HCT116 (cell line): Measurements from ENCODE around the gene GRIK5. TPM values are rescaled to one million over a fixed set of nuclear protein-coding genes. Genes with fewer than 3 reads are reported as not detected.

Experiments
- ATAC-seq: fragments of 200-7000 bp; cut with Tn5 transposase; 2 replicates; pipeline ENCODE4 v1.9.1; 2020; ENCODE audit warnings: mild to moderate bottlenecking, moderate library complexity
- BruUV-seq: library from RNA; stranded (reverse); fragments of 400-500 nt; replicated peaks from 2 replicates; lab custom pipeline; 2021; lab: Mats Ljungman, UMichigan
- CTCF ChIA-PET: fragments of 300-600 bp; sonication (Branson Sonifier 250); formaldehyde crosslinking; loops from one replicate; lab custom pipeline; 2021; ENCODE audit warnings: antibody characterized with exemption; lab: Charles Lee
- POLR2A ChIA-PET: fragments of 300-600, 350-600 bp; sonication (Branson Sonifier 250); formaldehyde crosslinking; loops from one replicate; lab custom pipeline; 2021; ENCODE audit warnings: antibody characterized with exemption; lab: Charles Lee
- RAD21 ChIA-PET, 2 experiments: fragments of 300-600 bp; sonication (Branson Sonifier 250); formaldehyde crosslinking; loops; one replicate each; lab custom pipeline; 2023; ENCODE audit warnings: low total read pairs in 2 of 2; ENCODE audit not compliant: uncharacterized antibody in 2 of 2, unreplicated experiment in 2 of 2, low non-redundant PET in 1 of 2; lab: Charles Lee
- DNase-seq: peaks from one replicate; pipeline ENCODE4 v3.0.0-alpha.2; 2010; ENCODE audit warnings: low read depth, low spot score
- H2AFZ ChIP-seq: fragments of 200-600 bp; shearing (Covaris generic), sonication (generic); 2 replicates; pipeline ENCODE4 v1.6.1; 2017; ENCODE audit warnings: low read depth, mixed run types, mixed read lengths, antibody characterized with exemption, low read length; ENCODE audit not compliant: poor library complexity, severe bottlenecking
- H3K27ac ChIP-seq: 2 replicates; pipeline ENCODE4 v1.5.1; 2012; ENCODE audit warnings: low read depth, low read length
- H3K27me3 ChIP-seq: fragments of 200-600 bp; sonication (generic); 2 replicates; pipeline ENCODE4 v1.6.1; 2016; ENCODE audit warnings: mixed run types, low read length, mixed read lengths; ENCODE audit not compliant: insufficient read depth
- H3K36me3 ChIP-seq, 2 experiments: fragments of 200-500 bp in 1 of 2; fragments of 200-600 bp in 1 of 2; sonication (Bioruptor generic) in 1 of 2; sonication (generic) in 1 of 2; 2 replicates each; pipeline versions ENCODE4 v1.5.1 to v1.6.1; 2014 to 2016; ENCODE audit warnings: low read length in 2 of 2, inconsistent platforms in 1 of 2, mixed read lengths in 1 of 2, mixed run types in 1 of 2; ENCODE audit not compliant: insufficient read depth in 2 of 2, control insufficient read depth in 1 of 2
- H3K4me1 ChIP-seq, 2 experiments: fragments of 200-600 bp in 1 of 2; sonication (generic) in 1 of 2; 2 replicates each; pipeline versions ENCODE4 v1.5.1 to v1.6.1; 2012 to 2017; ENCODE audit warnings: low read length in 2 of 2, inconsistent platforms in 1 of 2, mild to moderate bottlenecking in 1 of 2, mixed read lengths in 1 of 2, mixed run types in 1 of 2, moderate library complexity in 1 of 2; ENCODE audit not compliant: insufficient read depth in 2 of 2, control insufficient read depth in 1 of 2
- H3K4me2 ChIP-seq: fragments of 200-600 bp; sonication (generic); 2 replicates; pipeline ENCODE4 v1.6.1; 2017; ENCODE audit warnings: mixed run types, low read length, mixed read lengths
- H3K4me3 ChIP-seq, 2 experiments: fragments of 200-600 bp in 1 of 2; sonication (generic) in 1 of 2; replicated peaks in 1 of 2; 2 replicates each; pipeline ENCODE4 v1.5.1; 2011 to 2016; ENCODE audit warnings: low read length in 2 of 2, control low read depth in 1 of 2, low read depth in 1 of 2, mild to moderate bottlenecking in 1 of 2, mixed read lengths in 1 of 2, mixed run types in 1 of 2
- H3K79me2 ChIP-seq: fragments of 200-600 bp; sonication (generic); 2 replicates; pipeline ENCODE4 v1.6.1; 2017; ENCODE audit warnings: mild to moderate bottlenecking, mixed run types, low read length, moderate library complexity, mixed read lengths; ENCODE audit not compliant: insufficient read depth
- H3K9ac ChIP-seq: fragments of 200-600 bp; sonication (generic); 2 replicates; pipeline ENCODE4 v1.6.1; 2016; ENCODE audit warnings: low read length, mixed read lengths
- H3K9me2 ChIP-seq: fragments of 200-600 bp; sonication (generic), shearing (Covaris generic); 2 replicates; pipeline ENCODE4 v1.6.1; 2017; ENCODE audit warnings: mixed run types, mild to moderate bottlenecking, moderate library complexity; ENCODE audit not compliant: insufficient read depth
- H3K9me3 ChIP-seq, 2 experiments: fragments of 200-500 bp in 1 of 2; fragments of 200-600 bp in 1 of 2; sonication (Bioruptor generic) in 1 of 2; sonication (generic) in 1 of 2; 2 replicates each; pipeline ENCODE4 v1.6.1; 2014 to 2017; ENCODE audit warnings: low read length in 2 of 2, mixed read lengths in 2 of 2, inconsistent platforms in 1 of 2, low read depth in 1 of 2, mild to moderate bottlenecking in 1 of 2, mixed run types in 1 of 2, moderate library complexity in 1 of 2; ENCODE audit not compliant: control insufficient read depth in 1 of 2, insufficient read depth in 1 of 2
- H4K20me1 ChIP-seq: fragments of 200-600 bp; sonication (generic), shearing (Covaris generic); 2 replicates; pipeline ENCODE4 v1.6.1; 2017; ENCODE audit warnings: mixed run types, mild to moderate bottlenecking, moderate library complexity; ENCODE audit not compliant: insufficient read depth
- CBX3 ChIP-seq: IDR thresholded peaks from 2 replicates; pipeline ENCODE4 v1.6.1; 2012; ENCODE audit warnings: low read depth
- CTCF ChIP-seq, 3 experiments: fragments of 200-600 bp in 1 of 3; sonication (generic) in 1 of 3; IDR thresholded peaks in 2 of 3; conservative IDR thresholded peaks in 1 of 3; 2 replicates each; pipeline ENCODE4 v1.5.1; 2012 to 2017; ENCODE audit warnings: low read depth in 2 of 3, low read length in 2 of 3, antibody characterized with exemption in 1 of 3, borderline replicate concordance in 1 of 3, control low read depth in 1 of 3, mild to moderate bottlenecking in 1 of 3, mixed read lengths in 1 of 3, mixed run types in 1 of 3, moderate library complexity in 1 of 3; ENCODE audit not compliant: insufficient read depth in 1 of 3
- ELF1 ChIP-seq: IDR thresholded peaks from 2 replicates; pipeline ENCODE4 v1.6.1; 2012; ENCODE audit warnings: low read depth, borderline replicate concordance
- EZH2 ChIP-seq: fragments of 200-600 bp; sonication (generic); IDR thresholded peaks from 2 replicates; pipeline ENCODE4 v1.6.1; 2017; ENCODE audit warnings: antibody characterized with exemption, mixed run types
- FOSL1 ChIP-seq: IDR thresholded peaks from 2 replicates; pipeline ENCODE4 v1.6.1; 2012; ENCODE audit warnings: low read depth
- POLR2A ChIP-seq: IDR thresholded peaks from 2 replicates; pipeline ENCODE4 v1.7.0; 2011; ENCODE audit warnings: borderline replicate concordance; ENCODE audit not compliant: insufficient read depth, insufficient read length; ENCODE audit errors: extremely low read depth
- POLR2AphosphoS5 ChIP-seq: IDR thresholded peaks from 2 replicates; pipeline ENCODE4 v1.6.1; 2011; ENCODE audit warnings: mild to moderate bottlenecking, low read depth, low read length, moderate library complexity
- RAD21 ChIP-seq: IDR thresholded peaks from 2 replicates; pipeline ENCODE4 v1.6.1; 2012; ENCODE audit warnings: low read depth, mild to moderate bottlenecking
- REST ChIP-seq: IDR thresholded peaks from 2 replicates; pipeline ENCODE4 v1.6.1; 2012; ENCODE audit warnings: low read depth
- TCF7L2 ChIP-seq: IDR thresholded peaks from 2 replicates; pipeline ENCODE4 v1.7.0; 2011; ENCODE audit warnings: borderline replicate concordance, inconsistent platforms; ENCODE audit not compliant: insufficient read depth, insufficient read length; ENCODE audit errors: extremely low read depth
- ZBTB33 ChIP-seq: IDR thresholded peaks from 2 replicates; pipeline ENCODE4 v1.6.1; 2011; ENCODE audit warnings: mild to moderate bottlenecking, low read length, moderate library complexity; ENCODE audit not compliant: insufficient replicate concordance; ENCODE audit errors: extremely low read depth
- ZFX ChIP-seq: fragments of 450-650 bp; IDR thresholded peaks from 2 replicates; pipeline ENCODE4 v1.6.1; 2017
- ZNF274 ChIP-seq: fragments of 200-500 bp; sonication (Bioruptor generic); IDR thresholded peaks from 2 replicates; pipeline ENCODE4 v1.6.1; 2014; ENCODE audit warnings: mild to moderate bottlenecking, low read depth, low read length, inconsistent platforms
- intact Hi-C: fragments of 100-400 bp; cut with micrococcal nuclease; formaldehyde crosslinking; loops from 2 replicates; pipeline ENCODE4 v1.10.0; 2022
- total RNA-seq: library from RNA; stranded (reverse); gene quantifications from one replicate; pipeline ENCODE4 v1.2.1, GENCODE V29; 2021; ENCODE audit not compliant: unreplicated experiment
- TF ChIP-seq, protein P1 (sequence below): IDR thresholded peaks from 2 replicates; pipeline ENCODE4 v1.6.1; 2012
- TF ChIP-seq, protein P2 (sequence below): IDR thresholded peaks from 2 replicates; pipeline ENCODE4 v1.6.1; 2012

Gene GRIK5
- total RNA-seq, 1 experiment from 2014 or later: 1.7 TPM

DNA sequence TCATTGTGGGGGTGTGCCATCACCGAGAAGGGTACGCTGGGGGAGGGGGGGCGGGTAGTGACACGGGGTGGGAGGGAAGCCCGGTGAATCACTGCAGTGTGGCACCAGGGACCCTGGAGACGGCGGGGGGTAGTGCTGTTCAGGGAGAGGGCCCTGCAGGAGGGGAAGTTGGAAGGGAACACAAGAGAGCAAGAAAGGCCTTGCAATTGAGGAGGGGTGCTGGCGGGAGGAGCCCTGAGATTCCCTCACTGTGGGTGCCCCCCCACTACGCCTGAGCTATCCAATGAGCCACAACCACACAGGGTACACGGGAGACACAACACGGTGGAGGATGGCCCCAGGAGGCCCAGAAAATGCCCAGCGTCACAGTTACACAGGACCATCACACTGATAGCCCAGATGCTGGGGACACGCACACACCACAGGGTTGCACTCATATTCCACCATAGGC, 75.5 kb downstream of the GRIK5 start:
- intact Hi-C loops: loop anchor here (10.0 kb wide), 1 partner anchor 100 kb away; no protein-coding TSS in a partner anchor
- TF ChIP-seq REST (no peak), EZH2 (no peak), ZNF274 (no peak), POLR2A (no peak), ZBTB33 (no peak), TCF7L2 (no peak), ELF1 (no peak), RAD21 (no peak), ZFX (no peak), CTCF (IDR thresholded peaks at IDR 0.05 in 2 of 3, conservative IDR thresholded peaks at IDR 0.05 in 1 of 3; ENCODE audit: borderline replicate concordance in 1 of 3, insufficient read depth in 1 of 3, low read depth in 2 of 3, low read length in 2 of 3) (no peak), FOSL1 (no peak), CBX3 (no peak), POLR2AphosphoS5 (no peak)
- TF ChIP-seq, protein P1, sequence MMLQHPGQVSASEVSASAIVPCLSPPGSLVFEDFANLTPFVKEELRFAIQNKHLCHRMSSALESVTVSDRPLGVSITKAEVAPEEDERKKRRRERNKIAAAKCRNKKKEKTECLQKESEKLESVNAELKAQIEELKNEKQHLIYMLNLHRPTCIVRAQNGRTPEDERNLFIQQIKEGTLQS: no peak
- TF ChIP-seq, protein P2, sequence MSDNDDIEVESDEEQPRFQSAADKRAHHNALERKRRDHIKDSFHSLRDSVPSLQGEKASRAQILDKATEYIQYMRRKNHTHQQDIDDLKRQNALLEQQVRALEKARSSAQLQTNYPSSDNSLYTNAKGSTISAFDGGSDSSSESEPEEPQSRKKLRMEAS: no peak
- no peaks in the 10 kb centered on the region for H4K20me1 ChIP-seq
- H3K9me2 ChIP-seq: no peaks in the 10 kb centered on the region
- peak overlapping the region; percentile 66 to 76 for H3K4me3 ChIP-seq
- ATAC-seq: peak; percentile 6; the same call in 1 of the 2 replicates
- H3K36me3 ChIP-seq: no peaks in the 10 kb centered on the region
- peaks cover 10% of the 10 kb centered on the region; the same call in 1 of the 2 replicates for H3K27me3 ChIP-seq
- no peak for DNase-seq
- CTCF ChIA-PET: no interaction called here
- RAD21 ChIA-PET: no interaction called here
- no peaks in the 10 kb centered on the region for H3K79me2 ChIP-seq
- no peak overlapping the region for H3K27ac ChIP-seq
- POLR2A ChIA-PET: no interaction called here
- no TSS peak for BruUV-seq
- no peaks in the 10 kb centered on the region for H3K9me3 ChIP-seq
- H2AFZ ChIP-seq: no peak overlapping the region
- peak overlapping the region; percentile 99 for H3K4me2 ChIP-seq
- peaks cover 4 to 21% of the 10 kb centered on the region in 2 experiments; a peak in 3 of 4 replicates for H3K4me1 ChIP-seq
- H3K9ac ChIP-seq: no peak overlapping the region
